Measurements from ENCODE around the gene CDKAL1. TPM values are rescaled to one million over a fixed set of nuclear protein-coding genes. Genes with fewer than 3 reads are reported as not detected.

The CDKAL1 gene
- total RNA-seq, 1 donor from 2014 or later = 9.6 TPM

DNA sequence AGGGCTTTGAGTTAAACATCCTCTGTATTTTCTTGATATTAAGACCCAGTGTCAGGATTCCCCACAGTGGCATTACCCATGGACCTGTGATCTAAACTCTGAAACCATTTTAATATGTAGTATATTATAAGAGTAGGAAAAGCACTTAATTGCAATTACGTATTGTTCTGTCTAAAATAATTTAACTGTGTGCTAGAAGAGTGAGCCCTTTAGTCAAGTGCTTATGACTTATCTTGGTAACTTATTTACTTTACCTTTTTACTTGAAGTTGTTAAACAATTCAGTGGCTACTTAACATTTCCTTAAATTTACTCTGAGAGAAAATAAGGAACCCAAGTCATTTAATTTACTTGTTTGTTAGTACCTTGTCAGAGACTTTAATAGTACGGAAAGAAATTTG is 173.6 kb downstream of the CDKAL1 start:
- H3K27ac Mint-ChIP-seq (ENCODE audit: unreplicated experiment) = no peak overlapping the region
- no peaks in the 10 kb centered on the region for H3K9me3 Mint-ChIP-seq (ENCODE audit: low read depth)
- H3K27me3 Mint-ChIP-seq (ENCODE audit: low read depth) = no peaks in the 10 kb centered on the region
- H3K4me1 Mint-ChIP-seq (ENCODE audit: low read depth) = peaks cover 19% of the 10 kb centered on the region
- TF ChIP-seq, protein P1, sequence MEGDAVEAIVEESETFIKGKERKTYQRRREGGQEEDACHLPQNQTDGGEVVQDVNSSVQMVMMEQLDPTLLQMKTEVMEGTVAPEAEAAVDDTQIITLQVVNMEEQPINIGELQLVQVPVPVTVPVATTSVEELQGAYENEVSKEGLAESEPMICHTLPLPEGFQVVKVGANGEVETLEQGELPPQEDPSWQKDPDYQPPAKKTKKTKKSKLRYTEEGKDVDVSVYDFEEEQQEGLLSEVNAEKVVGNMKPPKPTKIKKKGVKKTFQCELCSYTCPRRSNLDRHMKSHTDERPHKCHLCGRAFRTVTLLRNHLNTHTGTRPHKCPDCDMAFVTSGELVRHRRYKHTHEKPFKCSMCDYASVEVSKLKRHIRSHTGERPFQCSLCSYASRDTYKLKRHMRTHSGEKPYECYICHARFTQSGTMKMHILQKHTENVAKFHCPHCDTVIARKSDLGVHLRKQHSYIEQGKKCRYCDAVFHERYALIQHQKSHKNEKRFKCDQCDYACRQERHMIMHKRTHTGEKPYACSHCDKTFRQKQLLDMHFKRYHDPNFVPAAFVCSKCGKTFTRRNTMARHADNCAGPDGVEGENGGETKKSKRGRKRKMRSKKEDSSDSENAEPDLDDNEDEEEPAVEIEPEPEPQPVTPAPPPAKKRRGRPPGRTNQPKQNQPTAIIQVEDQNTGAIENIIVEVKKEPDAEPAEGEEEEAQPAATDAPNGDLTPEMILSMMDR (IDR thresholded peaks at IDR 0.05) = no peak
- DNase-seq (ENCODE audit: low spot score) = no peak
- no peak overlapping the region for H3K4me3 Mint-ChIP-seq (ENCODE audit: unreplicated experiment)
- no peaks in the 10 kb centered on the region for H3K36me3 Mint-ChIP-seq (ENCODE audit: low read depth)

GRCh38 chr6:20708367-20709124 is 174.3 kb downstream of the CDKAL1 start:
- TF ChIP-seq, protein P1 (IDR thresholded peaks at IDR 0.05) = no peak
- no peak for DNase-seq (ENCODE audit: low spot score)
- Mint-ChIP-seq H3K4me3 (ENCODE audit: unreplicated experiment) (no peak overlapping the region), H3K27me3 (ENCODE audit: low read depth) (no peaks in the 10 kb centered on the region), H3K4me1 (ENCODE audit: low read depth) (peaks cover 19% of the 10 kb centered on the region), H3K9me3 (ENCODE audit: low read depth) (no peaks in the 10 kb centered on the region), H3K27ac (ENCODE audit: unreplicated experiment) (no peak overlapping the region), H3K36me3 (ENCODE audit: low read depth) (no peaks in the 10 kb centered on the region)

DNA sequence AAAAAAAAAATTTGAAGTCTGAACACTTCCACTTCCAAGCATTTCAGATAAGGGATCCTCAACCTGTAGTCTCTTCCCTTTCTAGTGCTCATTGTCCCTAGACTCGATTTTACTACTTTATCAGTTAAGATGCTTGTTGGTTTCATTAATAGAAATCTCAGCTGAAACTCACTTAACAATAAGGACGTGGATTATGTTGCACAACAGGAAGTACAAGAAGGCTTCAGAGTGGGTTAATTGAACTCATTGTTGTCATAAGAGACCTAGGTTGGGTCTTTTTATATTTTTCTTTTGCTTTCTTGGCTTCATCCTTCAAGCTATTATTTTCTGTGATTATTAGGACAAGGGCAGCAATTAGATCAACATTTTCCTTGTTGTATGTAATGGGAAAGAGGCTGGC is 175.2 kb downstream of the CDKAL1 start:
- H3K4me1 Mint-ChIP-seq (ENCODE audit: low read depth) = peaks cover 12% of the 10 kb centered on the region

GRCh38 chr6:20710341-20710740 is 176.1 kb downstream of the CDKAL1 start:
- Mint-ChIP-seq H3K27me3 (ENCODE audit: low read depth) (no peaks in the 10 kb centered on the region), H3K4me3 (ENCODE audit: unreplicated experiment) (no peak overlapping the region), H3K9me3 (ENCODE audit: low read depth) (no peaks in the 10 kb centered on the region), H3K36me3 (ENCODE audit: low read depth) (no peaks in the 10 kb centered on the region), H3K4me1 (ENCODE audit: low read depth) (peaks cover 8% of the 10 kb centered on the region), H3K27ac (ENCODE audit: unreplicated experiment) (no peak overlapping the region)
- TF ChIP-seq, protein P1 (IDR thresholded peaks at IDR 0.05) = no peak
- no peak for DNase-seq (ENCODE audit: low spot score)

More for the DNA sequence above, 175.2 kb downstream of the CDKAL1 start:
- H3K4me3 Mint-ChIP-seq (ENCODE audit: unreplicated experiment) = no peak overlapping the region
- no peaks in the 10 kb centered on the region for H3K9me3 Mint-ChIP-seq (ENCODE audit: low read depth)
- TF ChIP-seq, protein P1 (IDR thresholded peaks at IDR 0.05) = no peak
- DNase-seq (ENCODE audit: low spot score) = no peak
- H3K27me3 Mint-ChIP-seq (ENCODE audit: low read depth) = no peaks in the 10 kb centered on the region
- H3K27ac Mint-ChIP-seq (ENCODE audit: unreplicated experiment) = no peak overlapping the region
- H3K36me3 Mint-ChIP-seq (ENCODE audit: low read depth) = no peaks in the 10 kb centered on the region

DNA sequence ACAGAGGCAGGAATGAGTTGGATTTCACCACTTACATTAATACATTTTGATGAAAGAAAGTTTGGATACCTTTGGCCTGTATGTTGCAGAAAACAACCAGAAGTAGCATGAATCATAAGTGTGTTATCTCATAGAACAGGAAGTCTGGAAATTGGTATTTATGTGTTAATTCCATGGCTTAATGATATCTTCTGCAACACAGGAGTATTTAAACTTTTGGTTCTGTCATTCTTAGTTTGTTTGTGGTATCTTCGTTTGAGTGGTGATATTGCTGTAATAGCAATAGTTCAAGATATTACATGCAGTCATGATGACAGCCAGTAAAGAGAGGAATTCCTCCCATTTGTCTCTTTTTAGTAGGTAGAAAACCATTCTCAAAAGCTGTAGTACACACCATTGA is 177.3 kb downstream of the CDKAL1 start:
- no peak overlapping the region for H3K27ac Mint-ChIP-seq (ENCODE audit: unreplicated experiment)
- H3K4me1 Mint-ChIP-seq (ENCODE audit: low read depth) = peaks cover 8% of the 10 kb centered on the region
- TF ChIP-seq, protein P1 (IDR thresholded peaks at IDR 0.05) = no peak
- H3K36me3 Mint-ChIP-seq (ENCODE audit: low read depth) = no peaks in the 10 kb centered on the region
- no peaks in the 10 kb centered on the region for H3K27me3 Mint-ChIP-seq (ENCODE audit: low read depth)
- no peak for DNase-seq (ENCODE audit: low spot score)
- no peak overlapping the region for H3K4me3 Mint-ChIP-seq (ENCODE audit: unreplicated experiment)
- H3K9me3 Mint-ChIP-seq (ENCODE audit: low read depth) = no peaks in the 10 kb centered on the region
